Activated CD8-positive, alpha-beta memory T cell treated with anti-CD3 and anti-CD28 coated beads, Interleukin-2, amount 50 U/mL, for 48 hours (primary cell): Measurements from ENCODE around the gene AP1S2.
"Not testable (repeated sequence)": the region's sequence is repeated elsewhere in the genome, so short reads cannot be mapped to it uniquely, and the experiment has no call there.

ENCODE experiments used
- DNase-seq: peaks from one replicate; pipeline ENCODE4 v3.0.0-alpha.2; 2020

Gene AP1S2

DNA sequence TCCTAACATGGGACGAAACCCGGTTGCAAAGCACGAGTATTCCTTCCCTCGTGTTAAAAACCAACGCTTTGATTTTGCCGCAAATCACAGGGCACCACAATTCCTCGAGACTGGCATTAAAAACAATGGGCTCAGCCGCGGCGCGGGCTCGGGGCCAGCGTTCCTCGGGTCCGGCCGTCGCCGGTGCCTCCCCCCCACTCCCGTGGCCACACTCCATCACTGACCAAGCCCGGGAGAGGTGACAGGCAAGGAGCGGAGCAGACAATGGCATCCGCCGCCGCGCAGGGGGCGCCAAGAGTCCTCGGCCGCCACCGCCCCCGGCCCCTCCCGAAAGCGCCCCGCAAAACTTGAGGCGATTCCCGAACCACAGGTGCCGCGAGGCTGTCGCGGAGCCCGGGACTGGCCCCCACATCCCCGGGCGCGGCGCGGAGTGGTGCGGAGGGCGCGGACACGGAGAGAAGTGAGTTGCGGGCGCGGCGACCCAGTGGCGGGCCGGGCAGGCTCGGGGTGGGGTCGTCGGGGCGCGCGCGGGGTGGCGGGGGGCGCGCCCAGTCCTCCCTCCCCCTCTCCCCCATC lies 445 bp downstream of the AP1S2 start:
- peak; percentile 64 for DNase-seq

DNA sequence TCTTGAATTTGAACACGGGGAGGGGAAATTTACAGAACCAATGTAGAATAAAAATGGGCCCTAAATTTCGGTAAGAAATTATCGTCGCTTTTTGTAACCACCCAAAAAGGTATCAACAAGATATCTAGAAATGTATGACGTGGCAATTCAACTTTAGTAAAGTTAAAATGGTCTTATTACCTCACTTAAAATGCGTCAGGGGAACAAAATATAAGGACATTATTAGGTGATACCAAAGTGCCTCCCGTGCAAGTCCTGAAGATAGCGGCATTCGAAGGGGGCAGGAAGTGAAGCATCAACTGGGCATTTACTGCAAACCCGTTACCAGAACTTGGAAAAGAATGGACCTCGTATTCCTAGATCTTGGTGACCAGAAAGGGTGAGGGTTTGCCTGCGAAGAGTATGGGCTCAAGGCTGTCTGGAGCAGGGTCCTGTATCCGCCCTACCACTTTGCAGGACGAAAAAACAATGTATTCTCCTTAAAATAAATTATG lies 980 bp downstream of the AP1S2 start:
- DNase-seq, result no peak

DNA sequence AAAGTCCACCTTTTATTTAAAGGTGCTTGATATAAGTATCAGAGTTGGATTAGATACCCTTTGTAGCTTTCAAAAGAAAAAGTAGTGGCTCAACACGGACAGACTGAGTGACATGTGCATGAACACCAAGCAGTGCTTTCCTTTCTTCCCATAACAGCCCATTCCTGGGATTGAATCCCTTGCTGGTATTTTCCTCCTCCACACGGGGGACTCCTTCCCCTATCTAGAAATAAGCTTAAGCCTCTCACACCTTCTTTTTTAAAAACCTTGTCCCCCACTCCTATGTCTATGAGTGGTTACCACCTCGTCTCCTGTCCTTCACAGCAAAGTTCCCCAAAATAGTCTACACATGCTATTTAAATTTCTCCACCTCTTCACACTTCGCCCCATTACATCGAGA lies 5.1 kb downstream of the AP1S2 start:
- no peak for DNase-seq

DNA sequence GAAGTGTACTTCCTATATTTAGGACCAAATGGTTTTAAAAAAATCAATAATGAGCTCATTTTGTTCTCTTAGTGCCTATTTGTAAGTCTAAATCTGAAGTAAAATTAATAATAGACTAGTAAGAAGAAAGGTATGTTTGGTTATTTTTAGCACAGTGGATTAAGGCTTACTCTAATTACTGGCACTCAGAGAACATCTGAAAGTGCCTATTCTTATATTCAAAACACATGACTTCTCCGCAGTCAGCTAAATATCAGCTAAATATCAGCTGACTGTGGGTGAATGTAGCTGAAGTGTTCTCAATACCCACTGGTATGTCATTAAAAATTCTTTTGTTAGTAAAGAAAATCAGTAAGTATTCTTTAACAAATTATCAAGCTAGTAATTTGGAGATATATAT lies 6.0 kb downstream of the AP1S2 start:
- DNase-seq, result no peak

DNA sequence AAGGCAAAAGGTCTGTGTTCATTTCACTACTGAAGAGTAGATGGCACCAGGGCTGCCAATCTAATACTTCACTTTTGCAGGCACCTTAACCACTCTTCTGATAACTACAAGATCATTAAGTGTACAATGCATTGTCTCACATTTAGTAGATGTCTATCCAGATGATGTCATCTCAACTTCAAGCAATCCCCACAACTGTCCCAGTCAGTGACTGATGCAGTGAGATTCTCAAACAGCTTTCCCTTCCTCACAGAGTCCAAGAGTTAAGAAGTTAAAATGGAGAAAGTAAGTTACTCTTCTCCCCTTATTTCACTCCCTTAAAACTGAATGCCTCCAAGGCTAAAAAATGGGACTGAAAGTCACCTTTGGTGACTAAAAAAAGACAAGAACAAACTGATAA lies 10.7 kb downstream of the AP1S2 start:
- no peak for DNase-seq

DNA sequence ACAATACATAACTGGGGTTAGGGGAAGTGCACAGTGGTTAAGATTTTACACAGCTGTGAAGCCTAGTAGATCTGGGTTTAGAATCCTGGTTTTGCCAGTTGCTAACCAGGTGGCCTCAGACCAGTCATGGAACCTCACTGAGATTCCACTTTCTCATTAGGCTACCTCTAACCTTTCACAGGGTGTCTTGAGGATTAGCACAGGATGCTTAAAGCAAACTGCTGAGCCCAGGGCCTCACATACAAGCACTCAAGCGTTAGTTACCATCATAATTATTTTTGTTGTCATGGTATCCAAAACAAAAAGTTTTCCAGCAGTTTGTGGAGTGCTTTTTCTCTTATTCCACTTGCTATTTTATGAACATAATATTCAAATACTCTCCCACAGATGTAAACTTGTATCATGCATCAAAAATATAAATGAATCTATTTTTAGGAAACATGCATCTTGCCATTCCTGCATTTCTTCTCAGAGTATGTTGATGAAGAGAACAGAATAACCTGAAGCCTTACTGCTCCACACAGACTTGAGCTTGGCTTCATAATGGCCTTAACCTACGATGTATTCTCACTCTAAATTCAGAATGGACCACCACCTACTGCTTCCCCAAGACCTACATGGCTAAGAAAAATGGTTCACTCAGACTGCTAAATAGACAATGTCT lies 12.6 kb downstream of the AP1S2 start:
- DNase-seq, result no peak

DNA sequence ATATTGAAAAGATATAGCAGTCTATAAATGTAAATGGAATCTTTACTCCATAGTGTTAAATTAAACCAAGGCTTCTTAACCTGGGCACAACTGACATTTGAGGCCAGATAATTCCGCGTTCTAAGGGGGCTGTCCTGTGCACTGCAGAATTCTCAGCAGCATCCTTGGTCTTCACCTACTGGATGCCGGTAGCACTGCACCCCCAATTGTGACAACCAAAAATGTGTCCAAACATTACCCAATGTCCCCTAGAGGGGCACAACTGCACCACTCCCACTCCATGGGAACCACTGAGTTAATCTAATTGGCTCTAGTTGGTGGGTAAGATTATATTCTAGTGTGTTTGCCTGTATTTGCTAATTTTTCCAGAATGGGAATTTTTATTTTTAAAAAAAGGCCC lies 16.6 kb downstream of the AP1S2 start:
- no peak for DNase-seq

DNA sequence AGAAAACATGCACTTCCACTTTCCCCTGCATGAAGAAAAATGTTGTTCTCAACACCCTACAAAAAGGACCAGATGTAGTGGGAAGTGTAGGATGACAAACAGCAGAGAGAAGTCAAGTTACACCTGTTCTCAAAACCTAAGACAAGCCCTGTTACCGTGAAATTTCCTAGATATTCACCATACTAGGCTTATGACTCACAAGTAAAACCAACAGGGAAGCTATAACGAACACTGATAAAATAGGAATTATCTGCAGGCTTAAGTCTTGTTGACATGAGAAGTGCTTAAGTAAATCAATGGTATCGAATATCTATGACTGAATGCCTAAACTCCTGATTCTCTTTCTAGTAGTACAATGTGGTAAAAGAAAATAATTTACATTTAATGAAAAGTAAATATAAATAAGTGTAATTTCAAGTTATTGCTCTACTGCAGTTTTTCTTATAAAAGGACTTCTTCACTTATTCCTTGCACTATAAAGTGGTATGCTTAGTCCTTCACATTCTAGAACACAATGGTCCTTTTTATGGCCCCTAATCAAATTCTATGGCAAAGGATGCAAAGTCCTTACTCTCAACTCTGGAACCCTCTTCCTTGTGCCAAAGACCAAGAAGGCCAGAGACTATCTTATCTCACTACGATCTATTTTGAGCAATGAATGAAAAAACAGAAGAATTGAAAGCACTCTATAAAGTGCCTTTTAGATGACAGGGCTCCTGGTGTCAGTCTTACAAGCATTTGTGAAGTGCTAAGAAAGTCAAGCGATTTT lies 19.6 kb downstream of the AP1S2 start:
- no peak for DNase-seq

DNA sequence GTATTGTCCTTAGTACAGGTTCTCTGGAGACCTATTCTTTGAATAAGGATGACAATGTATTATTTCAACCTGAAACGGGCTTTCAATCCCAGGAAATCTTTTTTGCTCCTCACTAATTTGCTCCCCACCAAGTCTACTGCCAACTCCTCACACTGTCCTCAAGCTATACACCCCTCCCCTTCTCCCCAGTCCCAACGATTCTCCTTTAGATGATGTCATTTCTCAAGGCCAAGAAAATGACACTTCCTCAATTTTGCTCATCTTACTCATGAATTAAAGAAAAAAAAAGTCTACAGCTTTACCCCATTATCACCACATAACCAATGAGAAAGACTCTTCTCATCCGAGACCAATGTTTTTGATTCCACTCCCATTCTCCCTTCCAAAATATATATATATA lies 20.6 kb downstream of the AP1S2 start:
- no peak for DNase-seq

DNA sequence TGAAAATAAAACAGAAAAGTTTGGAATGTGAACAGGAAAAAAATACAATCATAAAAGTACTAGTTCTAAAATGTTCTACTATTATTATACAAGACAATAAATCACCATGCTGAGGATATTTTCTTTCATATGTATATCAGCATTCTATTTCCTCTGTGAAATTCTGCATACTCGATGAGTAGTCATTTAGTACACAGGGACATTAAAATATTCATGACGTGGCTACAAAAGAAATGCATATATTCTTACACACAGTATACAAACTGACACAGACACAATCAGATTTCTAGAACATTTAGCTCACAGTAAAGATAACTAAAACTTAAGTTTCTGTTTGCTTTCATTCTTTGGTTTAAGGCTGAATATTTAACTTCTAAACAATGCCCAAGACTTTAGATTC lies 23.3 kb downstream of the AP1S2 start:
- DNase-seq, result not testable (repeated sequence)

DNA sequence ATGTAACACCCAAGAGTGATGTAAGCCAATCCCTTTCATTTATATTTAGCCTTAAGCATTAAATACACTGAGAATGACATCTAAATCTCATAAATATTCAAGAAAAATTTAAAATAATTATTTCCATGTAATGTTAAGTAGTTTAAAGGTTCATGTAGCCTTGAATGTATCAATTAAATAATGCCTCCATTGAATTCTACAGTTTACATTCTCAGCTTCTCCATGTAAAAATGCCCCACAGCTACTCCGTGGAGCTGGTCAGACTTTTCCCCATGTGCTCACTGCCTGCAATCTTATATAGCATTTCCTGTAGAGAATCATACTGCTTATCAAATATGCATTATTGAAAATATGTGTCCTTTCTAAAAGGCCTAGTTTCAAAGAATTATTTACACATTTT lies 25.4 kb downstream of the AP1S2 start:
- no peak for DNase-seq

DNA sequence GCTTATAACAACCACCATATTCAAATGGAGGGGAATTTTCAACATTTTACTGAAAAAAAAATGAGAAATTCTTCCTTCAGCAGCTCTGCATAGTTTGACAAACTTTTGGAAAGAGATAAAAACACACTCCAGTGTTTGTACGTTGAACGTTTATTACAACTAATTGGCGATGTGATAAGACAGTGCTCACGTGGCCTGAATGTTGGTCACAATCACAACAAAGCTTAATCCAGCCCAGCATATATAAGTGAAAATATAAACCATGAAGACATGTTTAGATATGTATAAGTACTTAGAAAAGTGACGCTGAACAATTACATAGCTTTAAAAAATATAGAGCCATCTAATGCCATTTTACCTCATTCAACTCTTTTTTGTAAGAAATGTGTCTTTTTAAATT lies 28.7 kb downstream of the AP1S2 start:
- no peak for DNase-seq

DNA sequence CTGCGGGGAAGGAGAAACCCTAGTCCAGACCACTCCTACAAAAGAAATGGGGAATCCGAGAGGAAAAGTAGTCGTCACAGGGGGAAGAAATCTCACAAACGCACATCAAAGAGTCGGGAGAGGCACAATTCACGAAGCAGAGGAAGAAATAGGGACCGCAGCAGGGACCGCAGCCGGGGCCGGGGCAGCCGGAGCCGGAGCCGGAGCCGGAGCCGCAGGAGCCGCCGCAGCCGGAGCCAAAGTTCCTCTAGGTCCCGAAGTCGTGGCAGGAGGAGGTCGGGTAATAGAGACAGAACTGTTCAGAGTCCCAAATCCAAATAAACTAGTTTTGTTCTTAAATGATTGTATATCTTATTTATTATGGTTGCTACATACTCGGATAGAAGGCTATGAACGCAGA lies 31.7 kb downstream of the AP1S2 start:
- DNase-seq, result no peak

DNA sequence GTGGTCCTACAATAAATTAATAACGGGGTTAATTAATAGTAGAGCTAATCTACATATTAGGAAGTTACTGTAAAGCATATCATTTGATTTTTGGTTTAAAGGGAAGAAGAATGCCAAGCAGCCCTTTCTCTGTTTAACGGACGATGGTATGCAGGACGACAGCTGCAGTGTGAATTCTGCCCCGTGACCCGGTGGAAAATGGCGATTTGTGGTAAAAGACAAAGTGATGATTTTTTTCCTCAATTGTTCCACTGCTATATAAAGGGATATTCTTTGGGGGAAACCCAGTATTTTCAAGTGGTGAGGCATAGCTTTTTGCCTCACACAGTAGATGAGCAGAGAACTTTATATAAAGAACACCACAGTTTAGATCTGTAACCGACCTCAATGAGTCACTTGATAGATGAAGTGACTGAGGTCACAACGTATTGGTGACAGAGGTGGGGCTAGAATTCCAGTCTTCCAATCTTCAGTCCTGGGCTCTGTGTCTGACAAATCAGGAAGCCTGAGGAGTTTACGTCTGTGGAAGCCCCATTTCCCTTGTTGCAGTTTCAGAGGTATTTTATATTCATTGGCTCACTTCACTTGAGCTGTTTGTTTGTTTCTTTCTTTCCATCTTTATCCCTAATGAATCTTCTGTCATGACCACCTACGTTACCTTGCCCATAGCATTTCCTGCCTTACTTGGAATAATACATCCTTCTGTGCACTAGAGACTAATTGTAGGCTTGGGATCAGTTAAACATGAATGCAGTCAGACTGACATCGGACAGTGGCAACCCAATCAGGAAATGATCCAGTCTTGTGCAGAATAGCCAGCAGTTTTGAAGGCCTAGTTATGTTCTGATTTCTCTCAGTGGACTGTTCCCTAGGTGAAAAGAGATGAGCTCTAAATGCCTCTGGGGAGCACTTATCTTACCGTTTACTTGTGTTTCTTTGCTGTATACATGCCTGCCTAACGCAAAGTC lies 34.2 kb downstream of the AP1S2 start:
- no peak for DNase-seq

DNA sequence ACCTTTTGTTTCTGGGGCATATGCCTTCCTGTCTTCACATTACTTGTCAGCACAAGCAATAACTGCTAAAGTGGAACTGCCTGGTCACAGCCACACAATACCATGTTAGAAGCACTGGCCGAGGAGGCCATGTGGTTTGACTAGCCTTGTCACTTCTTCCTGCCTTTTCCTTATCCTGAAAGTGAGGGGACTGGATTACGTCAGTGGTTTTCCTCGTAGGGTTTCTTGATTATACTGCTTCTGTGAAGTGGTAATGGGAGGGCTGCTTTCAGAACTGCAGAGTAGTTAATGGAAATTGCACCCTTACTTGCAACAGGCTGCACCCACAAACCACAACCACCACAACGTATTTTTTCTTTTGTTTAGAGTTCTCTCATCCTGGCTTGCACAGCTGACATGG lies 37.7 kb downstream of the AP1S2 start:
- DNase-seq, result peak; percentile 54

DNA sequence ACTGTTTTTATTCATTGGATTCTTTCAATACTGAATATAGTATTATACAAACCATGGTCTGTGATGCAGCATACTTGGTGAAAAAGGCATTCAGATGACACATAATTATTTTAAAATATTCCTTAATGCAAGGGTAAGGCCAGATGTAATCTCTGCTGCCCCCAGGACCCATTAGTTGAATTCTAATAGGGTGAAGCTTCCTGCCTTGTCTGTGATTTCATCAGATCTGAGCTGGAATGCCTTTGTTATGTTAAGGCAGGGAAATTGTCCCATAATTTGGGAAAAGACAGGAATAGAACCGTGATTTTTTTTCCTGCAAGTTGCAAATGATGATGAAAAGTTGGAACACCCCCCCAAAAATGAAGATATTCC lies 38.2 kb downstream of the AP1S2 start:
- no peak for DNase-seq

DNA sequence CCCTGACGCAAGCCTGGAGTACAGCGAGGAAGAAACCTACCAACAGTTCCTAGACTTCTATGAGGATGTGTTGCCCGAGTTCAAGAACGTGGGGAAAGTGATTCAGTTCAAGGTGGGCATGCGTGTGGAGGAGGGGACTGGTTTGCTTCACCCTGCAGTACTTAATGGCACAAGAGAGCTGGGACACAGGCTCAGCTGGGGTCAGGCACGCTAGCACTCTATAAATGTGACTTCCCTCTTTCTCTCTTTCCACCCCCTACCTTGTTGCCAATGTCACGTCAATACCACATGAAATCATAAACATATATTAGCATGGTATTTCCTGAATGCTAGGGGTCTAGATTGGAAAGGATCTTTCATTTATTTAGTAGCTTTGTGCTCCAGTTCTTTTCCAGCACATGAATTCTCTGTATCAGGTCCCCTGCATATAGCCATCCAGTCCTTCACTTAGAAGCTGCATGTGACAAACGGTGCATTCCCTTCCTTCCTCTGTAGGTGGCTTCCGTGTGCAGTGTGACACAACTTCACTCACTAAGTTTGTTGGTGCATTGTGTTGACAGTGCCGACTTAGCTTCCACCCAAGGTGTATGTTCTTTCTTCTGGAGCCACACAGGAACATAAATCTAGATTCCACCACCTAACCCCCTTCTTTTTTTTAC lies 38.7 kb downstream of the AP1S2 start:
- DNase-seq, result no peak

DNA sequence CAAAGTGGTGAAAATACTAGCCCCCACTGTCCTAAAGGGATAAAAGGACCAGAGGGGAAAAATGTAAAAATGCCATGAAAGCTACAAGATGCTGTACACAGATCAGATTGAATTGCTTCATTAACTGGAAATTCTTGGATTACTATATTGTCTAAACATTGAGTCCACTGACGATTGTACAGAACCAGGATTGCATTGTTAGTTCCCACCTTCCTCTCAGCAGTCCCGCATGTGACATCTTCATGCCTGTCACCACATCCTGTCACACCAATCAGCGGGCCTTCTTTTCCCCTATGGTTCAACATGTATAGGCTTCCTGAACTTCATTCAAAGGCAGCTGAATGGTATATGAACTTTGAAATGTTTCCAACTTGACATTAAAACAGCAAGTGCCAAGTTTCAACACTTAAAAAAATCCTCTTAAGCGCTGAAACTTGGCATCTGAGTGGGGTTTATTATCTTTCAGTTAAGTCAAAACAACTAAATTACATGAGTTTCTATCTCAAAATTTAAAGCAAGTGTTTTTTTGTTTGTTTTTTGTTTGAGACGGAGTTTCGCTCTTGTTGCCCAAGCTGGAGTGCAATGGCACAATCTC lies 39.7 kb downstream of the AP1S2 start:
- no peak for DNase-seq

DNA sequence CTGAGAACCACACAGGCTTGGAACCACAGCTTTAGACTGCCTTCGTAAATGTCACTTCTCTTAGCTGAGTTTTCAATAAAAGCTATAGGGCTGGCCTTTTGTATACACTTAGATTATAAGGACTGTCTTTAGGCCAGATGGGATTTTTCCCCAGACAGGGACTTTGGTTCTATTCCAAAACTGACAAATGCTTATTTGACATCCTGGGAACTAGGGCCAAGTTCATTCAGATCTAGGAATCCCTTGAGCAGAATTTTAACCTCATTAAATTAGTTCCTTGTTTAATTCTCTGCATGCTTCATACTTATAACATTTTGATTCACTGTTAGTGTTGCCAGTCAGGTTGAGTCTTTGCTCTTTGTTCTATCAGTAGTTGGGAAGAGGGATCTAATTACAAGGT lies 41.2 kb downstream of the AP1S2 start:
- DNase-seq, result no peak

DNA sequence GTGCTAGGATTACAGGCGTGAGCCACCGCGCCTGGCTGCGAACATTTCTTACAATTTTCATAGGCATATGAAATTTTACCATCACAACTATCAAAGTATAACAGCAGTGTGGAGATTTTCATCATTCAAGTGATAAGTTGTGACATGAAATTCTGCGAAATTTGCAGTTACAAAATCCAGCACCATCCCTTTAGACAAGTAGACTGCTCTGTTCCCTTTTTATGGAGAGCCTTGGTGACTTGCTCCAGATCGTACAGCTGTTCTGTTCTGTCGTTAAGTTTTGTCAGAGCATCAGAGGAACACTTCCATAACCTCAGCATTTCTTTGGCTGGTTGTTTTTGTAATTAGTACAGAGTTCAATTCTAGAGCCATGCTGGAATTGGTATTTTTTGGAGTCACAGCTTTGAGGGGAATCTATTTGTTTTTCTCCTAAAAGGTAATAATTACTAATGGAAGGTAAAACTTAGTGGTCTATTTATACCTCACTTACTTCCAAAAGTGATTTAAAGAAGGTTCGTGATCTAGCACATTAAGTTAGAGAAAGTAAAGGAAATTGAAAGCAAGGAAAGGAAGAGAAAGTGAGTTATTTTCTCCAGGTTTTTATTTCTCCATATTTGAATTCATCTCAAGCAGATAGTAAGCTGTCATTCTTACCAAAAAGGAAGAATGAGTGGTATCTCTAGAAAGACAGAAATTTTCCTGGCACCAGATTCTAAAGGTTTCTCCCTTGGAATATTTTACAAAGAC lies 42.2 kb downstream of the AP1S2 start:
- DNase-seq, result no peak

DNA sequence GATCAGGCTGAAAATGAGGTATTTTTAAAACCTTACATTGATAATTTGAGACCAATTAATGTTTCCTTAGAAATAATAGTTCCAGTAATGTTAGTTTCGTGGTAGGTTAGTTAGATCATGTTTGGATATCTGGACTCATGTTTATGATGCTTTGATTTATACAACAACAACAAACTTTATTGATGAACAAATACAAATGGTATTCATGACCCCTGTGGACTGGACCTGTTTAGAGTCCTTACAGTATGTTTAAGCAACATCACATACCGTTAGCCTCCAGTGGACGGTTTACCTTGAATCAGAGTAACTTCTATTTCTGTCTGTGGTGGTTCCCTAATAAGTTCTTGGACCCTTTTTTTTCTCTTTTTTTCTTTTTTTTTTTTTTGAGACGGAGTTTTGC lies 46.4 kb downstream of the AP1S2 start:
- DNase-seq, result no peak
